ENCODE measurements around the gene NUMB. TPM values are rescaled to one million over a fixed set of nuclear protein-coding genes. Genes with fewer than 3 reads are reported as not detected.

The NUMB gene
- total and polyA plus RNA-seq, 2 of the 13 experiments (the other 11 are each of a cell fraction or from before 2014, with no cell fraction given) = 20.3 to 71.1 TPM

GRCh38 chr14:73364559-73364958 lies 93.8 kb downstream of the NUMB start:
- H3K4me1 ChIP-seq (ENCODE audit: insufficient read depth, low read length) = peaks cover 25% of the 10 kb centered on the region
- H3K4me2 ChIP-seq (ENCODE audit: low read depth, low read length) = no peak overlapping the region
- BruUV-seq (replicated peaks) = no TSS peak
- ATAC-seq = no peak
- in situ Hi-C loops (cut with HindIII; ENCODE audit: extremely low pct_ligation_motif_present, low pct_unique_long_range_greater_than_20kb) (no loop called here), intact Hi-C loops (cut with micrococcal nuclease; ENCODE audit: unreplicated experiment) (no loop called here)
- H3K27ac ChIP-seq (ENCODE audit: extremely low read length, insufficient read depth, low read length) = no peak overlapping the region
- WGBS (ENCODE audit: low lambda C conversion rate) = 98% methylated on average over 2 of the region's 2 CpGs
- no peak overlapping the region for H3K4me3 ChIP-seq (replicated peaks in 1 of 3; ENCODE audit: insufficient read depth in 1 of 3, low read depth in 2 of 3, low read length in 3 of 3)
- POLR2A ChIA-PET = interaction anchor here (1.4 kb wide), 1 partner anchor 93 kb away, joined by 4 read pairs; the partner anchor contains the start of gene NUMB
- no peaks in the 10 kb centered on the region for H3K9me3 ChIP-seq (ENCODE audit: low read length)
- H3K27me3 ChIP-seq (ENCODE audit: control insufficient read depth in 1 of 2, insufficient read depth in 2 of 2, low read length in 2 of 2) = no peaks in the 10 kb centered on the region
- TF ChIP-seq, protein P1, sequence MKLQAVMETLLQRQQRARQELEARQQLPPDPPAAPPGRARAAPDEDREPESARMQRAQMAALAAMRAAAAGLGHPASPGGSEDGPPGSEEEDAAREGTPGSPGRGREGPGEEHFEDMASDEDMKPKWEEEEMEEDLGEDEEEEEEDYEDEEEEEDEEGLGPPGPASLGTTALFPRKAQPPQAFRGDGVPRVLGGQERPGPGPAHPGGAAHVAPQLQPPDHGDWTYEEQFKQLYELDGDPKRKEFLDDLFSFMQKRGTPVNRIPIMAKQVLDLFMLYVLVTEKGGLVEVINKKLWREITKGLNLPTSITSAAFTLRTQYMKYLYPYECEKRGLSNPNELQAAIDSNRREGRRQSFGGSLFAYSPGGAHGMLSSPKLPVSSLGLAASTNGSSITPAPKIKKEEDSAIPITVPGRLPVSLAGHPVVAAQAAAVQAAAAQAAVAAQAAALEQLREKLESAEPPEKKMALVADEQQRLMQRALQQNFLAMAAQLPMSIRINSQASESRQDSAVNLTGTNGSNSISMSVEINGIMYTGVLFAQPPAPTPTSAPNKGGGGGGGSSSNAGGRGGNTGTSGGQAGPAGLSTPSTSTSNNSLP (IDR thresholded peaks at IDR 0.05; ENCODE audit: low read depth, low read length) = no peak
- peak; percentile 86 for TF ChIP-seq ZNF121 (CRISPR knock-in tag; IDR thresholded peaks at IDR 0.05)
- no peak for TF ChIP-seq ZNF605 (CRISPR knock-in tag; IDR thresholded peaks at IDR 0.05)
- TF ChIP-seq EHMT2 (IDR thresholded peaks at IDR 0.05; ENCODE audit: borderline replicate concordance, low read depth, low read length) = no peak
- no peak for TF ChIP-seq TEAD2 (CRISPR knock-in tag; IDR thresholded peaks at IDR 0.05)
- TF ChIP-seq NFYB (CRISPR knock-in tag; IDR thresholded peaks at IDR 0.05) = no peak
- no peak for TF ChIP-seq REXO4 (CRISPR knock-in tag; IDR thresholded peaks at IDR 0.05; ENCODE audit: borderline replicate concordance)
- no peak for TF ChIP-seq ZNF282 (IDR thresholded peaks at IDR 0.05; ENCODE audit: partially characterized antibody)
- no peak for DNase-seq (ENCODE audit: low spot score)
- no peaks in the 10 kb centered on the region for H4K20me1 ChIP-seq (ENCODE audit: insufficient read depth, low read length)
- no peak overlapping the region for H2AFZ ChIP-seq (ENCODE audit: low read length)
- H3K79me2 ChIP-seq (ENCODE audit: insufficient read depth, low read length) = peaks cover 2% of the 10 kb centered on the region
- CTCF ChIA-PET (ENCODE audit: low intra/inter-chr PET ratio, low total read pairs) = no interaction called here
- H3K9ac ChIP-seq (ENCODE audit: insufficient read depth, low read depth, low read length) = no peak overlapping the region
- FAIRE-seq = no peak
- peaks cover 0 to 5% of the 10 kb centered on the region in 2 experiments; a peak in 1 of 5 replicates for H3K36me3 ChIP-seq (replicated peaks in 1 of 2; ENCODE audit: control insufficient read depth in 1 of 2, insufficient read depth in 2 of 2, low read length in 2 of 2)

DNA sequence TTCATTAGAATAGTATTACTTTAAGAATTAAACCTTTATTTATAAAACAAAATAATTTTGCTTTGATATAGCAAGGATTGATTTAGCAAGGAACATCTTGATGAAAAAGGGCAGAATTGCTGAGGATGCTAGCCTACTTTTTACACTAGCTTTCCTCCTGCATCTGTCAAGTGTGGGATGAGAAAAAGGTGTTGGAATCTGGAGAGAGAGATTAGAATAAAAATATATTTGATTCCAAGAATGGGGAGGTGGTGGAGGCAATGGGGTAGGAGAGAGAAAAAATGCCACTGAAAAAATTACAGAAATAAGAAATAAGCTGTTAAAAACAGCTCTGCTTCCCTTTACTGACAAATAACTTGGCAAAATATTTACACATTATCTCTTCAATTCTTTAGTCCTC lies 98.9 kb downstream of the NUMB start:
- FAIRE-seq (no peak), DNase-seq (ENCODE audit: low spot score) (no peak), ATAC-seq (no peak)
- H3K9me3 ChIP-seq (ENCODE audit: low read length) = no peaks in the 10 kb centered on the region
- no peaks in the 10 kb centered on the region for H3K79me2 ChIP-seq (ENCODE audit: insufficient read depth, low read length)
- ChIA-PET CTCF (ENCODE audit: low intra/inter-chr PET ratio, low total read pairs) (no interaction called here), POLR2A (no interaction called here)
- H2AFZ ChIP-seq (ENCODE audit: low read length) = no peak overlapping the region
- H3K27ac ChIP-seq (ENCODE audit: extremely low read length, insufficient read depth, low read length) = no peak overlapping the region
- H3K9ac ChIP-seq (ENCODE audit: insufficient read depth, low read depth, low read length) = no peak overlapping the region
- no peak overlapping the region for H3K4me2 ChIP-seq (ENCODE audit: low read depth, low read length)
- no peak overlapping the region for H3K4me3 ChIP-seq (replicated peaks in 1 of 3; ENCODE audit: insufficient read depth in 1 of 3, low read depth in 2 of 3, low read length in 3 of 3)
- peaks cover 0 to 1% of the 10 kb centered on the region in 2 experiments; a peak in 1 of 5 replicates for H3K36me3 ChIP-seq (replicated peaks in 1 of 2; ENCODE audit: control insufficient read depth in 1 of 2, insufficient read depth in 2 of 2, low read length in 2 of 2)
- H3K27me3 ChIP-seq (ENCODE audit: control insufficient read depth in 1 of 2, insufficient read depth in 2 of 2, low read length in 2 of 2) = no peaks in the 10 kb centered on the region
- intact Hi-C loops (cut with micrococcal nuclease; ENCODE audit: unreplicated experiment) (no loop called here), in situ Hi-C loops (cut with HindIII; ENCODE audit: extremely low pct_ligation_motif_present, low pct_unique_long_range_greater_than_20kb) (no loop called here)
- H4K20me1 ChIP-seq (ENCODE audit: insufficient read depth, low read length) = no peaks in the 10 kb centered on the region; the same call in 1 of the 2 replicates
- TF ChIP-seq, protein P2, sequence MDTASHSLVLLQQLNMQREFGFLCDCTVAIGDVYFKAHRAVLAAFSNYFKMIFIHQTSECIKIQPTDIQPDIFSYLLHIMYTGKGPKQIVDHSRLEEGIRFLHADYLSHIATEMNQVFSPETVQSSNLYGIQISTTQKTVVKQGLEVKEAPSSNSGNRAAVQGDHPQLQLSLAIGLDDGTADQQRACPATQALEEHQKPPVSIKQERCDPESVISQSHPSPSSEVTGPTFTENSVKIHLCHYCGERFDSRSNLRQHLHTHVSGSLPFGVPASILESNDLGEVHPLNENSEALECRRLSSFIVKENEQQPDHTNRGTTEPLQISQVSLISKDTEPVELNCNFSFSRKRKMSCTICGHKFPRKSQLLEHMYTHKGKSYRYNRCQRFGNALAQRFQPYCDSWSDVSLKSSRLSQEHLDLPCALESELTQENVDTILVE (CRISPR knock-in tag; IDR thresholded peaks at IDR 0.05) = no peak
- peak; percentile 55 for TF ChIP-seq HNRNPK (IDR thresholded peaks at IDR 0.05; ENCODE audit: low read depth, low read length, poor library complexity, severe bottlenecking)
- no TSS peak for BruUV-seq (replicated peaks)
- peaks cover 23% of the 10 kb centered on the region for H3K4me1 ChIP-seq (ENCODE audit: insufficient read depth, low read length)
